AG09309 (cell line): ENCODE measurements around the gene PSPH.

Experiments
- DNase-seq: peaks from one replicate; pipeline ENCODE4 v3.0.0-alpha.2; 2010; ENCODE audit warnings: low read depth
- H3K4me3 ChIP-seq: 2 replicates; pipeline ENCODE4 v1.5.1; 2011; ENCODE audit warnings: mild to moderate bottlenecking, low read depth, low read length, moderate library complexity; ENCODE audit not compliant: control insufficient read depth
- TF ChIP-seq, protein P1 (sequence below): IDR thresholded peaks from 2 replicates; pipeline ENCODE4 v1.5.1; 2011; ENCODE audit warnings: mild to moderate bottlenecking, low read depth, low read length, inconsistent platforms; ENCODE audit not compliant: insufficient read depth, control insufficient read depth; ENCODE audit errors: missing control alignments

The PSPH gene

DNA sequence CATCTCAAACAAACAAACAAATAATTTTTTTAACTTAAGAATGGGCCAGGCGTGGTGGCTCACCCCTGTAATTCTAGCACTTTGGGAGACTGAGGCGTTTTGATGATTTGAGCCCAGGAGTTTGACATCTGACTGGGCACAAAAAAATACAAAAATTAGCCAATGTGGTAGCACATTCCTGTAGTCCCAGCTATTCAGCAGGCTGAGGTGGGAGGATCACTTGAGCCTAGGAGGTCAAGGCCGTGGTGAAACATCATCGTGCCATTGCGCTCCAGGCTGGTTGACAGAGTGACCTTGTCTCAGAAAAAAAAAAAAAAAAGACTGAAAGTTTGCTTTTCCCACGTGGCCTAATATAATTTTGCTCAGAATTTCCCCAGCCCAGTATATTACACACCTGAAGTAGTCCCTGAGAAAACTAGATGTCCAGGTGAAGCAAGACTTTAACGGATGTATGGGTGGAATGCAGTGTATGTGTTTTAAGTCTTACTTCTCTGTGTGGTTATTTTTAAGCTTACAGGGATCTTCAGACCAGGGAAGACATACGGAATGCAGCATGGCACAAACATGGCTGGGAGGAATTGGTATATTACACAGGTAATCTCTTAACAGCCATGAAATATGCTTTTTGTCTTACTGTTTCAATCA lies 54.3 kb downstream of the PSPH start:
- TF ChIP-seq, protein P1, sequence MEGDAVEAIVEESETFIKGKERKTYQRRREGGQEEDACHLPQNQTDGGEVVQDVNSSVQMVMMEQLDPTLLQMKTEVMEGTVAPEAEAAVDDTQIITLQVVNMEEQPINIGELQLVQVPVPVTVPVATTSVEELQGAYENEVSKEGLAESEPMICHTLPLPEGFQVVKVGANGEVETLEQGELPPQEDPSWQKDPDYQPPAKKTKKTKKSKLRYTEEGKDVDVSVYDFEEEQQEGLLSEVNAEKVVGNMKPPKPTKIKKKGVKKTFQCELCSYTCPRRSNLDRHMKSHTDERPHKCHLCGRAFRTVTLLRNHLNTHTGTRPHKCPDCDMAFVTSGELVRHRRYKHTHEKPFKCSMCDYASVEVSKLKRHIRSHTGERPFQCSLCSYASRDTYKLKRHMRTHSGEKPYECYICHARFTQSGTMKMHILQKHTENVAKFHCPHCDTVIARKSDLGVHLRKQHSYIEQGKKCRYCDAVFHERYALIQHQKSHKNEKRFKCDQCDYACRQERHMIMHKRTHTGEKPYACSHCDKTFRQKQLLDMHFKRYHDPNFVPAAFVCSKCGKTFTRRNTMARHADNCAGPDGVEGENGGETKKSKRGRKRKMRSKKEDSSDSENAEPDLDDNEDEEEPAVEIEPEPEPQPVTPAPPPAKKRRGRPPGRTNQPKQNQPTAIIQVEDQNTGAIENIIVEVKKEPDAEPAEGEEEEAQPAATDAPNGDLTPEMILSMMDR = no peak
- no peak for DNase-seq
- no peak overlapping the region for H3K4me3 ChIP-seq

DNA sequence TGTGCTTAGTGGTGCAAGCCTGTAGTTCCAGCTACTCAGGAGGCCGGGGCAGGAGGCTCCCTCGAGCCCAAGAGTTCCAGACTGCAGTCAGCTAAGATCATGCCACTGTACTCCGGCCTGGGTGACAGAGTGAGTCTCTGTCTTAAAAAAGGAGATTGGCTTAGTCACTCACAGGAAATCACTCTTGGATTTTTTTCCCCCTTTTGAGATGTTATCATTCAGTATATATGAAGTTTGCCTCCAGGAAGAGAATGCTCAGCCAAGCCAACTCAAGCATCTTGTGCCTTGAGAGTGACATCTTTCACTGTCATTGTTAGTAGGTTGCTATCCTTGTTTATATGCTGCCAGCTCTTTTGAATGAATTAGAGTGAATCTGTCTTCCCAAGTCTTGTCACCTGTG lies 58.9 kb downstream of the PSPH start:
- TF ChIP-seq, protein P1 = no peak
- no peak overlapping the region for H3K4me3 ChIP-seq
- no peak for DNase-seq

DNA sequence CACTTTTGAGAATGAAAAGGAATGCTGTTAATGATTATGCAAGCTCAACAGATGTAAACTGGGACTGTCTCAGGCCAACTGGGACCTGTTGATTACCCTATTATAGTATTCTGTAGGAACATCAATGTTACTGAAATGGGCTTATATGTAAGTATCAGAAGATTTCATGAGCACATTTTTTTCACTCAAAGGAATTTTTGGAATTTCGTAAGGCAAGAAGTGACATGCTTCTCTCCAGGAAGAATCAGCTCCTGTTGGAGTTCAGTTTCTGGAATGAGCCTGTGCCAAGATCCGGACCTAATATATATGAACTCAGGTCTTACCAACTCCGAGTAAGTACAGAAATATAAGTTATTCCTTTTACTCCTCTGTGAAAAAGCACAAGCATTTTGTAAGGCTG lies 67.7 kb downstream of the PSPH start:
- H3K4me3 ChIP-seq = no peak overlapping the region
- TF ChIP-seq, protein P1 = no peak

DNA sequence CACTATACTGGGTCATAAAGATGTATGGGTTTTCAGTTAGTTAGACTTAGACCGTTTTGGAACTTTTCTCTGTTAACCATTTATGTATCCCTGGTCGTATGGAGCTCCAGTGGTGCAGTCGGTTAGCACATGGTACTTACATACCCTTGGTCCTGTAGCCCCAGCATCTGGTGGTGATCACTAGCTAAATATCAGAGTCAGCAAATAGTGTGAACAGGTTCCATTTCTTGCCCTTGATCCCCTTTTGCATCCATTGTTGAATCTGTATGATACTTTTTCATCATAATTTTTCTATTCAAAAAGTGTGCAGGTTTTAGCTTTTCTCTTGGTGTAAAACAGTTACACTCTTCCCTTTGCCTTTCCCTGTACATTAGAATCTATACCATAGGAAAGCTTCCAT lies 71.0 kb downstream of the PSPH start:
- no peak for DNase-seq
- no peak overlapping the region for H3K4me3 ChIP-seq
- TF ChIP-seq, protein P1 = no peak

More for the DNA sequence above, 67.7 kb downstream of the PSPH start:
- DNase-seq = no peak

DNA sequence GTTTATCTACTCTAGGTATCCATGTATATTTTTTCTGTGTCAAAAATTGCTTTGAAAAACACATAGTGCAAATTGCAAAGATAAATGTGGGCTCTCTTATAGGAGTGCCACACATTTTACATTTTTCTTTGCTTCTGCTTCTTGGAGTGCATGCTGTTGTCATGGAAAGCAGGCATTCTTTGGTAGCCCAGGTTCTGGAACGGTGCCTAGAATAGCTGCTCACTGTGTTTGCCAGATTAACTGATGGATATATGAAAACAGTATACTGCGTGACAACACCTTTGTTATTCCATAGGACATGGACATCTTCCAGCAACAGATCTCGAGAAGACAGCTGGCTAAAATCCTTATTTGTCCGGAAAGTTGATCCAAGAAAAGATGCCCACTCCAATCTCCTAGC lies 73.4 kb downstream of the PSPH start:
- no peak overlapping the region for H3K4me3 ChIP-seq
- no peak for DNase-seq
- TF ChIP-seq, protein P1 = no peak

DNA sequence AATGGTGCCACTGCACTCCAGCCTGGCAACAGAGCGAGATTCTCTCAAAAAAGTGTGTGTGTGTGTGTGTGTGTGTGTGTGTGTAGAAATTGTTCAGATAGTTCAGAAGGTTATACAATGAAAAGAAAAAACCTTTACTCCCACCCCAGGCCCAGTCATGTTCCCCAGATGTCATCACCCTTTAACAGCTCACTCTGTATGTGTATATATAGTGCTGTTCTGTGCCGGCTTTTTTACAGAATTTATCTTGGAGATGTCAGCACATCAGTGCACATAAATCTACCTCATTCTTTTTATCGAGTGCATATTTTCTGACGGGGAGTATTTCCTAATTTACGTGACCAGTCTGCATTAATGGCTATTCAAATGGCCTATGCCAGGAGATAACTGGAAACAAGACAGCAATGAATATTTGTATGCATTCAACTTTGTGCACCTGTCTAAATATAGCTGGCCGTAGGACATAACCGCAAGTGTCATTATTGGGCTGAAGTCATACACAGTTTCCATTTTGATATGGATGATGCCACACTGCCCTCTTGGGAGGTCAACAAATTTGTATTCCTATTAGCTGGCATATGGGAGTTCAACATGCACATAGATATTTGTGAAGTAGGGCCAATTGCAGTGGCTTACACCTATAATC lies 75.1 kb downstream of the PSPH start:
- DNase-seq = no peak
- H3K4me3 ChIP-seq = no peak overlapping the region
- TF ChIP-seq, protein P1 = no peak
